Skeletal muscle tissue (tissue), 4 donors: ENCODE measurements around the gene GRAMD1B. TPM values are rescaled to one million over a fixed set of nuclear protein-coding genes. Genes with fewer than 3 reads are reported as not detected.

Source experiments
- H3K27ac ChIP-seq: one replicate; pipeline ENCODE4 v1.7.0; 2013; ENCODE audit warnings: mild to moderate bottlenecking, low read depth, low read length, inconsistent platforms
- H3K27me3 ChIP-seq, 3 donors: one replicate each; pipeline ENCODE4 v1.7.0; 2013; ENCODE audit warnings: low read length in 3 of 3; ENCODE audit not compliant: control insufficient read depth in 3 of 3, insufficient read depth in 3 of 3
- H3K36me3 ChIP-seq, 3 donors: one replicate each; pipeline ENCODE4 v1.7.0; 2013; ENCODE audit warnings: low read length in 3 of 3; ENCODE audit not compliant: control insufficient read depth in 3 of 3, insufficient read depth in 3 of 3
- H3K4me1 ChIP-seq, 3 donors: one replicate each; pipeline ENCODE4 v1.7.0; 2013; ENCODE audit warnings: low read length in 3 of 3, mild to moderate bottlenecking in 3 of 3; ENCODE audit not compliant: control insufficient read depth in 3 of 3, insufficient read depth in 3 of 3
- H3K4me3 ChIP-seq, 3 donors: one replicate each; pipeline ENCODE4 v1.7.0; 2013; ENCODE audit warnings: low read length in 3 of 3
- H3K9ac ChIP-seq, 3 donors: one replicate each; pipeline ENCODE4 v1.7.0; 2013; ENCODE audit warnings: low read length in 3 of 3, mild to moderate bottlenecking in 3 of 3, moderate library complexity in 2 of 3, low read depth in 1 of 3
- H3K9me3 ChIP-seq, 3 donors: one replicate each; pipeline ENCODE4 v1.7.0; 2013; ENCODE audit warnings: low read length in 3 of 3; ENCODE audit not compliant: control insufficient read depth in 3 of 3
- total RNA-seq: library from RNA; depleted of rRNA; stranded (reverse); fragments of >200 nt; gene quantifications from one replicate; pipeline ENCODE4 v1.2.3, GENCODE V29; 2014
- donor health status: Osteomylitis.

Gene GRAMD1B
- total RNA-seq, 1 donor from 2014 or later: 8.9 TPM

DNA sequence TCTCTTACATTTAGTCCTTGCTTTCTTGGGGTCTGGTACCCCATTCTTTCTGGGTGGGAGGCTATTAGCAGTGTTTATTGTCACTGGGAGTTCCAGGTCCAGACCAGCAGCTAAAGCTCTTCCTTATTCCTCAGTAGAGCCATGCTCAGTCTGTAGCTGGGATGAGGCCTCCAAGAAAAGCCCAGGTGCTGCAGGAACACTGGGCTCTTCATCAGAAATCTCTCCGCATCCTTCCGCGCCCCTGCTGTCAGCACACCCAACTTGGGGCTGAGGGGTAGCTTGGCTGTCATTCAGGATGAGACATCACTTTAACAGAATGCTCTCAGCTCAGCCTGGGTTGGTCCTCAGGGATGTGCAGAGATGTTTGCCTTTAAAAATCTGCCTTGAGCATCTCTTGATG, 97.5 kb downstream of the GRAMD1B start:
- no peak overlapping the region for H3K27ac ChIP-seq
- peaks cover 0 to 6% (median 5%) of the 10 kb centered on the region in 3 donors for H3K27me3 ChIP-seq
- no peak overlapping the region for H3K4me3 ChIP-seq
- H3K4me1 ChIP-seq: peaks cover 2 to 18% (median 6%) of the 10 kb centered on the region in 3 donors
- no peak overlapping the region for H3K9ac ChIP-seq
- no peaks in the 10 kb centered on the region for H3K36me3 ChIP-seq
- no peaks in the 10 kb centered on the region for H3K9me3 ChIP-seq

DNA sequence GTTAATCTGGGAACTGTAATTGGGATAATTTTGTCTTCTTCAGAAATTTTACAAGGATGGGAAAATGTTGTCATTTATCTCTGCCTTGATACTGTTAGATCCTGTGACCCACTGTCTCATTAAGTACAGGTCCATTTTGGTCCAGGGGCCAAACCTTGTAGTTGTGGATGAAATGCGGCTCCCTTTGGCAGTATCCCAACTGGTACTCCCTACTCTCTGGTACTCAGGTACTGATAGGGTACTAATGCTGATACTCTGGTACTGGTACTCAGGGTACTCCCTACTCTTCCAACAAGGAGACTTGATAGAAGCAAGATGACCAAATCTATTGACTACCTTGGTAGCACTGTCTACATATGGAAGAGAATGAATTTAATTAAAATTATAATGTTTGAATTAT, 97.9 kb downstream of the GRAMD1B start:
- no peaks in the 10 kb centered on the region for H3K36me3 ChIP-seq
- H3K4me3 ChIP-seq: no peak overlapping the region
- H3K27ac ChIP-seq: no peak overlapping the region
- no peak overlapping the region for H3K9ac ChIP-seq
- peaks cover 0 to 6% (median 5%) of the 10 kb centered on the region in 3 donors for H3K27me3 ChIP-seq
- H3K4me1 ChIP-seq: peaks cover 2 to 18% (median 6%) of the 10 kb centered on the region in 3 donors
- no peaks in the 10 kb centered on the region for H3K9me3 ChIP-seq

DNA sequence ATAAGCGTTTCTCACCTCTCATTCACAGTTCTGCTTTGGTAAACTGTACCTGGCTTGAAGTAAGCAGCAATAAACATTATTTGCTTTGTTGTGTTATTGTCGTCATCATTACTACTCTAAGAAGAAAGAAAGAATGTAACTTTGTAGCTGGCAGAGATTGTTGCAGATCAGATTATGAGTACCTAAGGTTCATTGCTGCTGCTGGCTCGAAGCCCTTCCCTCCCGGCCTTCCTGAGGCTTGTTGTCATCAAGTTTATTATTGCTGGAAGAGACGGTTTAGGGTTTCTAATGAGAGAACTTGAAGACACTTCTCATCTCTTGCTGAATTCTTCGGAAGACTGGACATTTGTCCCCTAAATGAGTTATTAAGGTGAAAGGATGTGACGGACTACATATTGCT, 101.3 kb downstream of the GRAMD1B start:
- no peaks in the 10 kb centered on the region for H3K36me3 ChIP-seq
- no peaks in the 10 kb centered on the region for H3K9me3 ChIP-seq
- no peak overlapping the region for H3K9ac ChIP-seq
- H3K27me3 ChIP-seq: no peaks in the 10 kb centered on the region
- H3K4me3 ChIP-seq: no peak overlapping the region
- no peak overlapping the region for H3K27ac ChIP-seq
- peaks cover 0 to 9% (median 6%) of the 10 kb centered on the region in 3 donors for H3K4me1 ChIP-seq

DNA sequence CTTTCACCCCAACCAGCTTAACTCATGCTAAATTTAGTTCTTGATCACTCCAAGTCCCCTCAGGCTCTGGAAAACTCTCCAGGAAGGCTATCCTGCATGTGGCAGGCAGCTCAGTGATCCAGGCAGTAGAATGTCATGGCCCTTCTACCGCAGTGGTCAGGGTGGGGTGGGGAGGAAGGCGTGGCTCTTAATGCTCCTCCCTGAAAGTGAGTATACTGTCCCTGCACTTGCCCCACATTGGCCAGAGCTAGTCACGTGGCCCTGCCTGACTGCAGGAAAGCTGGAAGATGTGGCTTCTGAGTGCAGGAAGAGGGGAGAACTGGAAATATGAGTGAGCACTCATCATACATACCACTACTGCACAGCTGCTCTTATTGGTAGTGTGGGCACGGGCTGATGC, 102.1 kb downstream of the GRAMD1B start:
- H3K9ac ChIP-seq: no peak overlapping the region
- H3K4me3 ChIP-seq: no peak overlapping the region
- H3K9me3 ChIP-seq: no peaks in the 10 kb centered on the region
- H3K36me3 ChIP-seq: no peaks in the 10 kb centered on the region
- H3K4me1 ChIP-seq: peaks cover 2 to 9% (median 6%) of the 10 kb centered on the region in 3 donors
- no peak overlapping the region for H3K27ac ChIP-seq
- no peaks in the 10 kb centered on the region for H3K27me3 ChIP-seq

DNA sequence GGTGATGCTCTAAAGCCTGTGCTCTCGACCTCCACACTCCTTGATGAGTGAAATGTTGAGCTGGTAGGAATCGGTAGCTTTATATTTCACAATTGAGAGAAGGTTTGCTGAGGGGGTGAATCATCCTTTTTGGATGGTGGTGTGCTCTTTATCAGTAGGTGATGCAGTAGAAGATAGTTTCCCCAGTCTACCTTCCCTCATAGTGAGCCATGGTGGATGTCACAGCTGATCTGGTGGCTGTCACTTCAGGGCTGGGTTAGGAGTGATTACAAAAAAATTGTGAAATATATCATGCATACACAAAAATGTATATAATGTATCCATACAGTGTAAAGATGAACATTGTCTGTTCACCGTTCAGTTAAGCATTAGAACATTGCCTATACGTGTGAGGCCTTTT, 105.3 kb downstream of the GRAMD1B start:
- Histone ChIP-seq H3K4me3 (no peak overlapping the region), H3K27me3 (no peaks in the 10 kb centered on the region), H3K4me1 (peaks cover 2 to 9% (median 6%) of the 10 kb centered on the region in 3 donors), H3K9me3 (no peaks in the 10 kb centered on the region), H3K27ac (no peak overlapping the region), H3K9ac (no peak overlapping the region), H3K36me3 (no peaks in the 10 kb centered on the region)

DNA sequence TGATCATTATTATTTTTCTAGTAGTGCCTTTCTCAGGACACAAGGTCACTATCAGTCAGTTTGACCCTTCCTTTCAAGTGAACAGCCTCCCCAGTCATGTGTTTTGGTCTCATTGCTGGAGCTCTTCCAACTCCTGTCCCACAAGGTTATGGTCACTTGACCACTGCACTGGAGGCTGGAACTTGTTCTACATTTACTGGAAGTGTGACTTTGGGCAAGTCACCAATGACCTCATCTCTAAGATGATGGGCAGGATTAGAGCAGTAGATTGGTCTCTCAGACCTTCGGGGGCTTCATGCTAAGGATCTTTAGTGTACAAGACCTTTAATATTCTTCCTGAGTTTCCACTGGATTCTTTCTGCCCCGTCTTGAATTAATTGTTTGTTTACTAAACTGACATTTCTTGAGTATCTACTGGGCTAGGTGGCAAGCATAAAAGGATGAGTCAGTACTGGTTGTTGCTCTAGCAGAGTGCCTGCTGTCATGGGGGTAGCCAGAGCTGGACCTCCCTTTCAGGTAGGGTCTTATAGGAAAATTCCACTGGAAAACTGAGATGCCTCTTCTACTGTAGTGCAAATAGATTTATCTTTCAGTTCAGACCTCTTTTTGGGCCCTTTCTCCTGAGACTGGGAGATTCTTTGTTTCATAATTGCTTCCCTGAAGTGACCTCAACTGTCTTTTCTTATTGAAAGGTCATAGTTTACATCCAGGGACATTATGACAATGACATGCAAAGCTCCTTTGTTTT, 106.8 kb downstream of the GRAMD1B start:
- Histone ChIP-seq H3K4me1 (peaks cover 2 to 6% (median 5%) of the 10 kb centered on the region in 3 donors), H3K9me3 (no peaks in the 10 kb centered on the region), H3K27ac (no peak overlapping the region), H3K36me3 (no peaks in the 10 kb centered on the region), H3K4me3 (no peak overlapping the region), H3K27me3 (no peaks in the 10 kb centered on the region), H3K9ac (no peak overlapping the region)

DNA sequence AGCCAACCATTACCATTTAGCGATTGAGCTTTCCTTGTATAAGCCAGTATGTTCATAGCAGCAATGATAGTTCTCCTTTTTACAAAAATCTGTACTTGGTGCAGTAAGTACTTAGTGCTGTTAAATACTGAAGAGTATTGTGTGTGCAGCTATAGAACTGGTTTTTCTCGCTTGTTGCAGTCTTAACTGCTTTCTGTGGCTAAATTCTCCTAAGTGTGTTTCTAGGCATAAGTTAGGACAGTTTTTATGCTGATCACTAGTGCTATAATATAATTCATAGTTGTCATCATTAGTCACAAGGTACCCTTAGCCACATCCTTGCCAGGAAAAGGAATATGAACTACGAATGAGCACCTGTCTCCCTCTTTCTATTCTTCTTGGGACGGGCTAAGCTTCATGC, 107.7 kb downstream of the GRAMD1B start:
- Histone ChIP-seq H3K27ac (no peak overlapping the region), H3K9me3 (no peaks in the 10 kb centered on the region), H3K27me3 (no peaks in the 10 kb centered on the region), H3K4me3 (no peak overlapping the region), H3K9ac (no peak overlapping the region), H3K4me1 (peaks cover 0 to 2% (median 0%) of the 10 kb centered on the region in 3 donors), H3K36me3 (no peaks in the 10 kb centered on the region)

DNA sequence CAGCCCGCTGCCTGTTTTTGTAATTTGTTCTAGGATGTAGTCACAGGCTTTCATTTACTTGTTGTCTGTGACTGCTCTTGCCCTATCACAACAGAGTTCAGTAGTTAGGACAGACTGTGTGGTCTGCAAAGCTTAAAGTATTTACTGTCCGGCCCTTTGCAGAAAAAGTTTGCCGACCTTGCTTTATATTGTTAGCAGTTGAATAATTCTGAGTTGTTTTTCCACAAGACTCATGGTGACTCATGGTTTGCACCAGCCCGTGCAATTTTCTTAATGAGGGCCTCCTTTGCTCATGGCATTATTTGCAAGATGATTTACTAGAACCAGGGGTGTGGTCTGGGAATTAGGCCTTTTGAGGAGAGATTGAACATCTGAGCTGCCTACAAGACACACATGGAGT, 113.7 kb downstream of the GRAMD1B start:
- Histone ChIP-seq H3K4me3 (no peak overlapping the region), H3K27me3 (peaks cover 0 to 2% (median 0%) of the 10 kb centered on the region in 3 donors), H3K36me3 (no peaks in the 10 kb centered on the region), H3K9ac (no peak overlapping the region), H3K4me1 (peaks cover 0 to 2% (median 0%) of the 10 kb centered on the region in 3 donors), H3K27ac (no peak overlapping the region), H3K9me3 (no peaks in the 10 kb centered on the region)

DNA sequence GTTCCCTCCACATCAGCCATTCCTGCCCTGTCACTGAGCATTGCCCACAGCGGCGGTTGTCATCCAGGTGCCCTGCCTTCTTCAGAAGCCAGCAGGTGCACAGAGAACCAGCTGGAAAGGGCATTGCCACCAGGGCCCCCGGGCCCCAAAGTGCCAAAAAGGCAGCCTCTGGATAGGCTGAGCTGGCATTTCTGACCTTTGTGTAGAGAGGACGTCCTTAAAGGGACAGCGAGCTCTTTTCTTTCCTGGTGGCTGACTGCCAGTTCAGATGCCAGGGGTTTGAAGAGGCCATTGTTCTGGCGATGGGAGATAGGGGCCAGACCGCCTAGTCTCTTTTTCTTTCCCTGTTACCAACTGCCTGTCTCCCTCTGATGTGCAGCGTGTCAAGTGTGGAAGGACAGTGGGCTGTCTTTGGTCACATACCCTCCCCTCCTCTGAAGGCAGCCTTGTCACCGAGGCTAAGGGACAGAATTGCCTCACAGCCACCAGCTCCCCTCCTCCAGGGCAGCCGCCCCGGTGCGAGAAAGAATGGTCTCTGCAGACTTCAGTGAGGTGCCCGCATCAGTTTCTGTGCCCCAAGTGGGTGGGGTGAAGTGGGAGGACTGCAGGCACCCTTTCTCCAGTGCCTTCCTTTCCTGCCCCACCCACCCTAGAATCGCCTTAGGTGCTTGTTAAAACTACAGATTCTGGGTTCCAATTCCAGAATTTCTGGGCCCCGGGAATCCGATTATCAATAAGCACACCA, 114.7 kb downstream of the GRAMD1B start:
- Histone ChIP-seq H3K9ac (no peak overlapping the region), H3K36me3 (no peaks in the 10 kb centered on the region), H3K9me3 (no peaks in the 10 kb centered on the region), H3K27ac (no peak overlapping the region), H3K4me3 (no peak overlapping the region), H3K4me1 (peaks cover 0 to 2% (median 0%) of the 10 kb centered on the region in 3 donors), H3K27me3 (peaks cover 0 to 2% (median 0%) of the 10 kb centered on the region in 3 donors)

DNA sequence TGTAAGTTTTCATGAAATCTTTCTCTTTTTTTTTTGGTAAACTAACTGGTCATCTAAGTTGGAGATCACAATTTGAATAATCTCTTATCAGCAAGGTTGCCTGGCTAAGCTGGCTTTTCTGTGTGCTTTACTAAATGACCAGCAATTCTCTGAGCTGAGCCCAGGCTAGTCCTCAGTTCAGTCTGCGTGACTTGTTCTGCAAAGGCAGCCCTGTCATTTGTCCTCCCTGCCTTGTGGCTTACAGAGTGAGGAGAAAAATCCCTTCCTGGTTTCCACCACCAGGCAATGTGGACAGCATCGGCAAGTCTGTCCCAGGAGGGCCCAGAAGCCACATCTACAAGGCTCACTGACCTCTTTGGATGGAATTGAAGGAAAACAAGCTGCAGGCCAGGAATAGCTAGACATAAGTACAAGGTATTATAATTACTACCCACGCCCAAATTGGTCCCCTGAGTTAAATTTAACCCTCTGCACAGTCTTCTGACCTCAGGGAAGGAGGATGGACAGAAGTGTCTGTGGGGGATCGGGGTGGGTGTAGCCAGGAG, 115.7 kb downstream of the GRAMD1B start:
- no peak overlapping the region for H3K27ac ChIP-seq
- no peak overlapping the region for H3K9ac ChIP-seq
- no peaks in the 10 kb centered on the region for H3K9me3 ChIP-seq
- no peaks in the 10 kb centered on the region for H3K36me3 ChIP-seq
- no peak overlapping the region for H3K4me3 ChIP-seq
- H3K27me3 ChIP-seq: peaks cover 0 to 2% (median 0%) of the 10 kb centered on the region in 3 donors
- peaks cover 0 to 2% (median 0%) of the 10 kb centered on the region in 3 donors for H3K4me1 ChIP-seq
